Body of pancreas (tissue), 4 donors: ENCODE measurements around the gene SYNPO2.

Experiments used
- POLR2A ChIP-seq, 3 donors: fragments of 450-650 bp; IDR thresholded peaks; one replicate each; pipeline ENCODE4 v1.6.1; 2016; ENCODE audit warnings: antibody characterized with exemption in 3 of 3, mild to moderate bottlenecking in 2 of 3
- TF ChIP-seq, protein P1 (sequence below), 7 experiments: fragments of 450-650 bp in 4 of 7; fragments of 200-600 bp in 3 of 7; sonication (generic) in 3 of 7; IDR thresholded peaks; one replicate each; pipeline ENCODE4 v1.5.1; 2016 to 2019; ENCODE audit warnings: antibody characterized with exemption in 7 of 7

GRCh38 chr4:118975449-118976192 is 87.0 kb downstream of the SYNPO2 start:
- no peak for TF ChIP-seq POLR2A (IDR thresholded peaks at IDR 0.05)
- TF ChIP-seq, protein P1, sequence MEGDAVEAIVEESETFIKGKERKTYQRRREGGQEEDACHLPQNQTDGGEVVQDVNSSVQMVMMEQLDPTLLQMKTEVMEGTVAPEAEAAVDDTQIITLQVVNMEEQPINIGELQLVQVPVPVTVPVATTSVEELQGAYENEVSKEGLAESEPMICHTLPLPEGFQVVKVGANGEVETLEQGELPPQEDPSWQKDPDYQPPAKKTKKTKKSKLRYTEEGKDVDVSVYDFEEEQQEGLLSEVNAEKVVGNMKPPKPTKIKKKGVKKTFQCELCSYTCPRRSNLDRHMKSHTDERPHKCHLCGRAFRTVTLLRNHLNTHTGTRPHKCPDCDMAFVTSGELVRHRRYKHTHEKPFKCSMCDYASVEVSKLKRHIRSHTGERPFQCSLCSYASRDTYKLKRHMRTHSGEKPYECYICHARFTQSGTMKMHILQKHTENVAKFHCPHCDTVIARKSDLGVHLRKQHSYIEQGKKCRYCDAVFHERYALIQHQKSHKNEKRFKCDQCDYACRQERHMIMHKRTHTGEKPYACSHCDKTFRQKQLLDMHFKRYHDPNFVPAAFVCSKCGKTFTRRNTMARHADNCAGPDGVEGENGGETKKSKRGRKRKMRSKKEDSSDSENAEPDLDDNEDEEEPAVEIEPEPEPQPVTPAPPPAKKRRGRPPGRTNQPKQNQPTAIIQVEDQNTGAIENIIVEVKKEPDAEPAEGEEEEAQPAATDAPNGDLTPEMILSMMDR (IDR thresholded peaks at IDR 0.05) = no peak
